ENCODE data around the gene ANKRD17.
"Not testable (repeated sequence)": the region's sequence is repeated elsewhere in the genome, so short reads cannot be mapped to it uniquely, and the experiment has no call there.

ANKRD17 gene, protein sequence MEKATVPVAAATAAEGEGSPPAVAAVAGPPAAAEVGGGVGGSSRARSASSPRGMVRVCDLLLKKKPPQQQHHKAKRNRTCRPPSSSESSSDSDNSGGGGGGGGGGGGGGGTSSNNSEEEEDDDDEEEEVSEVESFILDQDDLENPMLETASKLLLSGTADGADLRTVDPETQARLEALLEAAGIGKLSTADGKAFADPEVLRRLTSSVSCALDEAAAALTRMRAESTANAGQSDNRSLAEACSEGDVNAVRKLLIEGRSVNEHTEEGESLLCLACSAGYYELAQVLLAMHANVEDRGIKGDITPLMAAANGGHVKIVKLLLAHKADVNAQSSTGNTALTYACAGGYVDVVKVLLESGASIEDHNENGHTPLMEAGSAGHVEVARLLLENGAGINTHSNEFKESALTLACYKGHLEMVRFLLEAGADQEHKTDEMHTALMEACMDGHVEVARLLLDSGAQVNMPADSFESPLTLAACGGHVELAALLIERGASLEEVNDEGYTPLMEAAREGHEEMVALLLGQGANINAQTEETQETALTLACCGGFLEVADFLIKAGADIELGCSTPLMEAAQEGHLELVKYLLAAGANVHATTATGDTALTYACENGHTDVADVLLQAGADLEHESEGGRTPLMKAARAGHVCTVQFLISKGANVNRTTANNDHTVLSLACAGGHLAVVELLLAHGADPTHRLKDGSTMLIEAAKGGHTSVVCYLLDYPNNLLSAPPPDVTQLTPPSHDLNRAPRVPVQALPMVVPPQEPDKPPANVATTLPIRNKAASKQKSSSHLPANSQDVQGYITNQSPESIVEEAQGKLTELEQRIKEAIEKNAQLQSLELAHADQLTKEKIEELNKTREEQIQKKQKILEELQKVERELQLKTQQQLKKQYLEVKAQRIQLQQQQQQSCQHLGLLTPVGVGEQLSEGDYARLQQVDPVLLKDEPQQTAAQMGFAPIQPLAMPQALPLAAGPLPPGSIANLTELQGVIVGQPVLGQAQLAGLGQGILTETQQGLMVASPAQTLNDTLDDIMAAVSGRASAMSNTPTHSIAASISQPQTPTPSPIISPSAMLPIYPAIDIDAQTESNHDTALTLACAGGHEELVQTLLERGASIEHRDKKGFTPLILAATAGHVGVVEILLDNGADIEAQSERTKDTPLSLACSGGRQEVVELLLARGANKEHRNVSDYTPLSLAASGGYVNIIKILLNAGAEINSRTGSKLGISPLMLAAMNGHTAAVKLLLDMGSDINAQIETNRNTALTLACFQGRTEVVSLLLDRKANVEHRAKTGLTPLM (N-terminal part only)

DNA sequence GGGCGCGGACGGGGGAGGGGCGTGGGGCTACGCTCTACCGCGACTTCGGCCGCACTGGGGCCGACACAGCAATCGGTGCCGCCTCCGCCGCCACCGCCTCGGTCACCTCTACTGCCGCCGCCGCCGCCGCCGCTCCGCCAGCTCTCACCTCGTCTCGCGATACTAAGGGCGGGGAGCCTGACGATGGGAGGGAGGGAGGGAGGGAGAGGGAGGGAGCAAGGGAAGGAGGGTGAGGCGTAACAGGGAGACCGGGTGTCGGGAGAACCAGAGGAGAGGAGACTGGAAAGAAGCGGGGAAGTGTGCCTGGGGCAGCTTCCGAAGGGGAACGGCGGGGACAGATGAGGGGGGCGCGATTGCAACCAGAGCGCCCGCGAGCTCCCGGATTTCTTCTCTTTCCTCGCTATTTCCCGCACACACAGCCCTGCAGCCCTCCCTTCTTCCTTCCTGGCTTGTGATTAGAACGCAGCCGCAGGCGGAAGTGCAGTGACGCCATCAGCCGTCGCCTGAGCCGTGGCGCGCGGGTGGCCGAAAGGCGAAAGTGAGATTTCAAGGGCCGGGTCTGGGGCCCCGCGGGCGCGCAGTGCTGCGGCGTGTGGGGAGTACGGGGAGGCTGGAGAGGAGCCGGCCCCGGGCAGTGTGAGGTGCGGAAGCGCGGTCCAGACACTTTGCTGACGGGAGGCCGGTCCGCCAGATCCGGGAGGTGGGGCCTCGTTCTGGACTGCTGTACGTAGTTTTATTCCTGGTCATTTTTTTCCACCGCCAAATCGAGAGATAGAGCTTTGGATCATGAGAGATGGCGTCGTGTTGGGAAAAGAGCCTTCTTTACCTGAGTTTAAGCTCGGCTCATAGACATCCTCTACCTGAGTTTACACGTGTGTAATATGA is at the start of gene ANKRD17:
TSS of gene ANKRD17 (minus strand) at position 113 of the 885 bp plus-strand sequence. CDS start 130 bp downstream, outside the sequence.
- peak; percentile 93 for DNase-seq

DNA sequence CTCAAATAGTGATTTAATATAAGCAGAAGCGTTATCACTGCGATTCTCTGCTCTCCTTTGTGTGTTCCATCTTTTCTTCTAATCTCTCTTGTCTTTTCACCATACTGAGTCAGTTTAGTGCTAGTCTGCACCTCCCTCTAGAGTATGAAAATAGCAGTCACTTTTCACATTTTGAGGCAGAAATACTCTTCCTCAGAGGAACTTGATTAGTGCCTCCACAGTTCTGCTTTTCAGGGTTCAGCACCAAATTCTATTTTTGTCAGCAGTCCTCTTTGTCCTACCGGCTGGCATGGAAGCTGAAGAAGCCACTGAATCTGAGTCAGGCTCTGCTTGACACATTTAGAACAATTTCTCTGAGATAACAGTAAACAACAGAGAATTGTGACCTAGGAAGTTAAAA is 49.7 kb upstream of the ANKRD17 start:
- no peak for DNase-seq

DNA sequence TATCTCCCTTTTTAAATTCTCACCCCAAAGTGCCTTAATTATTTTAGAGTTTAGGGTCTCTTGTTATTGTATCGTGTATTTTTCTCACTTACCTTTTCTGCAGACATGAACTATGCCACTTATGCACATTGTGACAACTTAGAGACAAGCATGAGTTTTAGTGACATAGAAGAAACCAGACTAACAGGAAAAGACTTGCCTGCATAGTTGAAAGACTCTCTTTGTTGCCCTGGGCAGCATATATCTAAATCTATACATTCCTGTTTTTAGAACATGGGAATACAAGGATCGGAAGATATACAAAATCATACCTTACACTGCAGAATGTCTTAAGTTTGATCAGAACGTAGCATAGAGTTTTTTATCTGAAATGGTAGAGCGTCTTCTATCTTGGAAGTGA is 45.1 kb upstream of the ANKRD17 start:
- DNase-seq, result no peak

DNA sequence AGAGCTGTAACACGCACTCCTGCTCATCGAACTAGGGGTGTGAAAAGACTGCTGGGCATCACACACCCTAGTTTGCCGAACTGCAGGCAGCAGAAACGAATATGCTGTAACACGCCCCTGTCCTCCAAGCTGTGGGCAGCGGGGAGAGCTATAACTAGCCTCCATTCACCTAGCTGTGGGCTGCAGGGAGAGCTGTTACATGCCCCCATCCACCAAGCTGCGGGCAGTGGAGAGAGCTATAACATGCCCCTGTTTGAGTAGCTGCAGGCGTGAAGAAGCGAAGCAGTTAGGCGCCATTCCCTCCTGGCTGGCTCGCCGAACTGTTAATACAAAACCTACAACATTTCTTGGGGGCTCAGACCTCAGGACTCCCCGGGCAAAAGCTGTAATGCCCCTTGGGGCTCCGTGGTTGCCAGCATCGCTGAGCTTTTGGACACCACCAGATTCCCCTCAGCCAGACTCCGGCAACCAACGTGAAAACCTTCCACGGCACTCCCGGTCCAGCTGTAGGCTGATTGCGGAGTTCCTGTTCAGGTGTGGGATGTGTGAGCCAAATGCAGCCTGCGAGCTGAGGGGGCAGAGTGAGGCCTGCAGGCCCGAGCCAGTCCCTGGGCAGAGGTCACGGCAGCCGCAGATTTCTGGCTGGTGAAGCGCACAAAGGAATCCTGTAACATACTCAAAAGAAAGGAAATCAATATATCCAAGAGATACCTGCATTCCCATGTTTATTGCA is 41.1 kb upstream of the ANKRD17 start:
- DNase-seq, result no peak

DNA sequence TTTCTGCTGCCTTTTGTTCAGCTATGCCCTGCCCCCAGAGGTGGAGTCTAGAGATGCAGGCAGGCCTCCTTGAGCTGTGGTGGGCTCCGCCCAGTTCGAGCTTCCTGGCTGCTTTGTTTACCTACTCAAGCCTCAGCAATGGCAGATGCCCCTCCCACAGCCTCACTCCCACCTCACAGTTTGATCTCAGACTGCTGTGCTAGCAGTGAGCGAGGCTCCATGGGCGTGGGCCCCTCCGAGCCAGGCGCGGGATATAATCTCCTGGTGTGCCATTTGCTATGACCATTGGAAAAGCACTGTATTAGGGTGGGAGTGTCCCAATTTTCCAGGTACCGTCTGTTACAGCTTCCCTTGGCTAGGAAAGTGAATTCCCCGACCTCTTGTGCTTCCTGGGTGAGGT is 34.1 kb upstream of the ANKRD17 start:
- DNase-seq, result not testable (repeated sequence)

DNA sequence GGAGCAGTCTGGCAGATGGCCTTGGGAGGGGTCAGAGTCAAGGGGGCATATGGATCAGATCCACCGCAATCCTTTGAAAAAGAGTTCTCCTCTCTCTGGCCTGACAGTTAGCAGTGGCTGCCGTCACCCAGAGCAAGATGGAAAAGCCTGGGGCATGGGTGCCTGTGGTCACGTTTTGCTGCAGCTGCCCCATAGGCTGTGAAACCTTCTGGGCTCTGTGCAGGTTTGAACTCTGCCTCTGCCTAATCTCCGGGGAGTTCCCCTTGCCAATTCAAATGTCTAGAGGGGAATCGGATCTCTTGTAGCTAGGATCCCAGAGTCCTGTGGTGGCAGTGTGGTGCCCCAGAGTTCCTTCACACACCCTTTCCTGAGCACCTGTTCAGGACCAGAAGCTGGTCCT is 23.4 kb upstream of the ANKRD17 start:
- DNase-seq, result no peak

DNA sequence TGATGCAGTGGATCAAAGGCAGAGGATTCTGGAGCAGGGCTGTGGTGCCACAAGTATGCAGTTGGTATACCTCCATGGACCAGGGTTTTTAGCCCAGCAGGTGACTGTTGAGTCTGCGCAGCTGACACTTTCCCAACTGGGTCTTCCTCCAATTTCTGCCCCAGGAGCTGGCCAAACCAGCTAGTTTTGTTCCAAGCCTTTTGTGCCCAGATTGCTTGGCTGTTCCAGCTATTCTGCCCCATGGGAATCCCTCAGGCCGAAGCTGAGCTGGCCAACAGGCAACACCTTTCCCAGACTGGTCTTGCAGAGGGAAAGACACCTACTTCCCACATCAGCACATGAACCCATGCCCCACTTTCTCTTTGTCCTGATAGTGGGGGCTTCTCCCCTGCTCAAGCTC is 22.8 kb upstream of the ANKRD17 start:
- no peak for DNase-seq

DNA sequence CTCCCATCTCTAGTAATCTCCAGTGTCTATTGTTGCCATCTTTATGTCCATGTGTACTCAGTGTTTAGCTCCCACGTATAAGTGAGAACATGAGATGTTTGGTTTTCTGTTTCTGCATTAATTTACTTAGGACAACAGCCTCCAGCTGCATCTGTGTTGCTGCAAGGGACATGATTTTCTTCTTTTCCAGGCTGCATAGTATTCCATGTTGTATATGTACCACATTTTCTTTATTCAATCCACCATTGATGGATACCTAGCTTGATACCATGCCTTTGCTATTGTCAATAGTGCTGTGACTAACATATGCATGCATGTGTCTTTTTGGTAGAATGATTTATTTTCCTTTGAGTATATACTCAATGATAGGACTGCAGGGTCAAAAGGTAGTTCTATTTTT is 18.6 kb upstream of the ANKRD17 start:
- no peak for DNase-seq

DNA sequence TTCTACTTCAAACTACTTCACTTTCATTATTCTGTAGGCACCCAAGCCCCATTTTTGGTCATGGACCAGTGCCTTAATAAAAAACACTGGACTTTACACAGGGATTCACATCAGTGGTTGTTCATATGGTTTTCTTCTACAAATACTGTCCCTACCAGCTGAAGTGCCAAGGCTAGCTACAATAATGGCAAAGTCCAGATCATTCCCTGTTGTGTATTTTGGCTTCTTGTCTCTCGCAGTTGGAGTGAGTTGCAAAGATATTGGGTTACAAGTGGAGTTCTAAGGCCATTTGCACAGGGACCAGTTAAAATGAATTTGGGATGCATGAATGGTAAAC is 16.7 kb upstream of the ANKRD17 start:
- no peak for DNase-seq

DNA sequence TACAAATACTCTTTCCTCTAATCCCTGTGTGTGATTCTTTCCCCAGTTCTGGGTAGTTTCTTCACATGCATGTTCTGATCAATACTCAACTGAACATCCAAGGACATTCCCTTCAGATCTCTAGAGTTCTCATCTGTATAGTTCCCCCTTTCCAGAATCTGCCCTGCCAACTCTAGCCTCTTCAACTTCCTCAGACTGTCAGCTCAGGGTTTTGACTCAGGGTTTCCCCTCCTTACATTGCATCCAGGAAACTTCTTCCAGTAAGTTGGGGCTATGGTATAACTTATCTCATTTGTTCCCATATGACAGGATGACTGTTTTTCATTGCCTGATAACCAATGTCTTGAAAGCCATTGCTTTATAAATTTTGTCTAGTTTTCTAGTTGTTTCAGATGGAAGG is 14.2 kb upstream of the ANKRD17 start:
- no peak for DNase-seq

DNA sequence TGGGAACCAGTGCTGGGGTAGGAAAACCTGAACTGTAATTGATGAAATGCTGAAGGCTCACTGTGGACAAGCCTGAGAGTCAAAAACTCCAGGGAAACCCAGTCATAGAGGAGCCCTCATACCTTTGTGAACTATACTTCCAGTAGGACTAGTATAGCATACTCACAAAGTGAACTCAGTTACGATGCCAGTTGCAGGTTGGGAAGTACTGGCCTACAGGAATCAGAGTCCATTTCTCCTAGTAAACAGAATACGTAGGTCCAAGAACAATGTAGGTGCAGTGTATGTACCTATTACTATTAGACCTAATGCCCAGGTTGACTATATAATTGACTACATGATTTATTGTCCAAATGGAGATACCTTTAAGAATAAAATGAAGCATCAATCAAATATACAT is 8.5 kb upstream of the ANKRD17 start:
- DNase-seq, result no peak

DNA sequence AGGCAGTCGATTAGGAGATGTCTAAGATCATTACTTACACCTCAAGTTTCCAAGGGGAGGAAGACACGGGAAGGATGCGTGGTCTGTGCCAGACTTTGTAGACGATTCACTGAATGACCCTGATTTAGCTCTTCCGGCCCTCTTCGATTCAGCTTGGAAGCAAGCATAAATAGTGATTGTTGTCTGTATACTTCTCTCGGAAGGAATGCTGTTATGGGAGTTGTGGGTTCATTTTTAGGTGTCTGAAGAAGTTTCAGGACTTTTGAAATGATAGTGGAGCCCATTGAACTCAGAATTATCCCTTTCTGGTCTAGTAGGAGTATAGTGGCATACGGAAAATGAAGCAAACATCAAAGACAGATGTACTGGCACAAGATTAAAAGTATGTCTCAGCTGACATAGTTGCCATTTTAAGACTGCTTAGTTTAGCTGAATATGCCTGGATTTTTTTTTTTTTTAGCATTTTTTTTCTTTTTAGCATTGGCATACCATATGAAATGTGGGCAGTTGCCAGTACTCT is 1.0 kb upstream of the ANKRD17 start:
- peak; percentile 21 for DNase-seq

DNA sequence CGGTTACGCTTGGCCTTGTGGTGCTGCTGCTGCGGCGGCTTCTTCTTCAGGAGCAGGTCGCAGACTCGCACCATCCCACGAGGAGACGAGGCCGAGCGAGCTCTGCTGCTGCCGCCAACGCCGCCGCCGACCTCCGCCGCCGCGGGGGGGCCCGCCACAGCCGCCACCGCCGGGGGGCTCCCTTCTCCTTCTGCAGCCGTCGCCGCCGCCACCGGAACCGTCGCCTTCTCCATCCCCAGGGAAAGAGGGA is 237 bp downstream of the ANKRD17 start:
- DNase-seq, result no peak

DNA sequence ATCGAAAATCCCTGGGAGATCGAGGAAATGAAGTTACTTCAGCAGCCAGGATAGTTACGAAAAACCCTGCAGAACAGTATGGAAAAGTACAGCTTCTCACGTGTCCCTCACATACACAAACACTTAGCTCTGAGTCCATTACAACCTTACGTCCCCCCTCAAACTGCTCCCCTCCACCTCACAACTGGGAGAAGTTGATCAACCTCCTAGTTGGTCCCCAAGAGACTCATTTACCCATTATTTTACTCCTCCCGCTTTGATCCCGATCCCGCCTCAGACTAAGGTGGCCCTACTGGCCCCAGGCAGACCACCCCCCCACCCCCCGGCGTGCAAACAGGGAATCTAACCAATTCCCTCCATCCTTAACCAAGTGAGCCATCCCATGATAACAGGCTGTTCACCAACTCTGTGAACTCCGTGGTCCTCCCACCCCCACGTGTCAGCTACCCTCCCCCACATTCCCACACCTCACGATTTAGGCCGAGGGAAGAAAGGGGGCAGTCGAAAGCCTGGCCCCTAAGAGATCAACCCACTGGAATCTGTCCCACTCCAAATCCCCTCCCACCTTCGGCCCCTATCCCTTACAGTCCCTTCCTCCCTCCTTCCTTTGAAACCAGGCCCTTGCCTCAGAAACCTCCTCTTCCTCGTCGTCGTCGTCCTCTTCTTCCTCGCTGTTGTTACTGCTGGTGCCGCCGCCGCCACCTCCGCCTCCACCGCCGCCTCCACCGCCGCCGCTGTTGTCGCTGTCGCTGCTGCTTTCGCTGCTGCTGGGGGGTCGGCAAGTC is 755 bp downstream of the ANKRD17 start:
- DNase-seq, result peak; percentile 19

DNA sequence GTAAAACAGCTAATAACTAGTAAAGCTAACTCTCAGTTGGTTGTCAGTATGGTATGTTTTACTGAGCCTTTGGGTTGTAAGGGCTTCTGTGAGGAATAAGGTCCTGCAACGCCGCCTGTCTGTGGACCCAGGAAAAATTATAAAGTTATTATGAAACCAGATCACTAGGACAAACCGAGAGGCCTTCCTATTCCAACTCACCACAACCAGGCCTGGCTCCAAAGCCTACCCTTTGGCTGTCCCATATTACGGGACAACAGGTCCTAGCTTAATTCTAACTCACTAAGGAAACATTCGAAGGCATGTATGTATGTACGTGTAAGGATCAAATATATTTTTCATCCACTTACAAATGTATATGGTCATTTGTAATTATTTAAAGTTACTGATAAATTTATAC is 1.4 kb downstream of the ANKRD17 start:
- peak; percentile 61 for DNase-seq

DNA sequence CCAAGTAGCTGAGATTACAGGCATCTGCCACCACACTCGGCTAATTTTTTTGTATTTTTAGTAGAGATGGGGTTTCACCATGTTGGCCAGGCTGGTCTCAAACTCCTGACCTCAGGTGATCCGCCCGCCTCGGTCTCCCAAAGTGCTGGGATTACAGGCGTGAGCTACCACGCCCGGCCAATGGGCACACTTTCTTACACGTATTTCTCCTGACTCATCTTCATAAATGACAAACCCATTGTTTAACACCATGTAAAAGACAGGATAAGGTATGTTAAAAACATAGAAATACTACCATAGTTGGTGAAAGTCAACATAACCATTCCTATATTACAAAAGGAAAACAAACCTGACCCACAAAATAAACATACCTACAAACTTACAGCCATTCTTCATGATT is 2.8 kb downstream of the ANKRD17 start:
- not testable (repeated sequence) for DNase-seq

DNA sequence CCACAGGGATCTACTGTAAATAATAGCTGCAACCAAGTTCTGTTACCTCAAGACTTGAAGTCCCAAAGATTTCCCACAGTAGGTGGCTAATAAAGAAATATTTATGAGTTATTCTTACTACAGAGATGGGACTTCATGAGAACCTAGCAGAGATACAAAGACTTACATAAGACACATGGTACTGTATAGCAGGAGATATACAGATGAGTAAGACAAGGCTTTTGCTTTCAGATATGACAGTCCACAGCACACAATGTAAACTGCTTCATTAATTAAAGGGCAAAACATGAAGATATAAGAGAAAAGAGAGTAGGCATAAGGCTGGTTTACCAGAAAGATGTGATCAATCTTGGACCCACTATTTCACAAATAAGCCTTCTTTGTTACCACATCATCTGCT is 6.6 kb downstream of the ANKRD17 start:
- DNase-seq, result no peak

DNA sequence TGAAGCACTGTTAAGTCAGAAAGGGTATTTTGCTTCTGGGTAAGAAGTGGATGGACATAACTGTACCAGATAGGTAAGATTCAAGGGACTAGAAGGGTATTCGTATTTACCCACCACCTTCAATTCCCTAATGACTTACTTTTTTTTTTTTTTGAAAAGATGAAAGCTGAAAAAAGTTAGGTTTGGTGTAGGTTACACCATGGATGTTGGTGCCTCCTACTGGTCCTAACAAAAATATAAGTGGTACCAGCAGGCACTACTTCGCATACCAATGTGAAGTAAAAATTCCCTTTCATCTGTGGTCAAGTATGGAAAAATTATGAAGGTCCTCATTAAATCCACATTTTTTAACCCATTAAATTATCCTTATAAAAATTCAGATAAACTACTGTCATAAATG is 7.2 kb downstream of the ANKRD17 start:
- no peak for DNase-seq

DNA sequence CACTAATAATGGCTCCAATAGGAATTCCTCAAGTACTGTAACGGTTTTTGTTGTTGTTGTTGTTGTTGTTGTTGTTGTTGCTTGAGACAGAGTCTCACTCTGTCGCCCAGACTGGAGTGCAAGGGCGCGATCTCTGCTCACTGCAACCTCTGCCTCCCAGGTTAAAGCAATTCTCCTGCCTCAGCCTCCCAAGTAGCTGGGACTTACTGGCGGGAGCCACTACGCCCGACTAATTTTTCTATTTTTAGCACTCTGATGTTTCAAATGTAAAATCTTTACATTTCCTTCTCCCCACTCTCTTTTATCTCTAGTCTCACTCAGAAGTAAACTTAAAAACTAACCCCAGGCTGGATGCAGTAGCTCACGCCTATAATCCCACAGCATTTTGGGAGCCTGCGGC is 8.0 kb downstream of the ANKRD17 start:
- no peak for DNase-seq

DNA sequence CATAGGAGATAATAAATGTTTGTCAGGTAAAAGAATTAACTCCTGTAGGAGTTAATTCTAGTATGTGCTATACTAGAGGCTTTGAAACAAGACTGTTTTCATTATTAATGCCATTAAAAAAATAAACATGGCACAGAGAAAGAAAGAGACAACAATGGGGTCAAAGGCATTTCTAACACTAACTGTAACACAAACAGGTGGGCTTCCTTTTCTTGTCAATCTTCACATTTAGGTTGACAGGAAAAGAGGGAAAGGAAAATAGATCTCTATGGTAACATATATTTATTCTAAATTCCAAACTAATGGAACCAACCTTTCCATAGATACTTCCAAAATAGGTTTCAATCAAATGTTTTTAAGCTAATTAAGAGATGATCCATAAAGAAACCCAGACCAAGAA is 9.8 kb downstream of the ANKRD17 start:
- DNase-seq, result no peak

DNA sequence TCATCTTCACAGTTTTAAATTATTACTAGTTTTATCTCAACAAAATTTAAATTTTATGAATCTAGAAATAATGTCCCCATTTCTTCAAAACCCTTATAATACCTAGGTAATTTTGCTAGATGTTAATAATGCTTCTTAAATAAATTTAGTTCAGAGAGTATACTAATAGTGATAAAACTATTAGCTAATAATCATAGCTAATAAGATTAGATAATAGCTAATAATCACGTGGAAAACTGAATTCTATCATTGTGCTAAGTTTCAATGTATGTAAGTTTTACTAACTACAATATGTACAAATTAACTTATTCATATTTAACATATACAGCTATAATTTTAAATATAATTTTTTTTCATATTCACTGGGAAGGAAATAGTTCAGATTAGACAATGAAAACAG is 10.2 kb downstream of the ANKRD17 start:
- DNase-seq, result no peak

All from activated naive CD4-positive, alpha-beta T cell treated with Interleukin-2 at 50 U/mL for 16 hours (primary cell).